Kidney (tissue), 14 donors: ENCODE measurements around the gene AGBL1. TPM values are rescaled to one million over a fixed set of nuclear protein-coding genes. Genes with fewer than 3 reads are reported as not detected.

Experiments used
- DNase-seq, 5 donors: peaks; one replicate each; pipeline ENCODE4 v3.0.0-alpha.2; 2013 to 2020
- FAIRE-seq: peaks from 2 replicates; lab custom pipeline; 2012; peaks lifted over from hg19 to GRCh38; lab: Jason Lieb, UNC
- H3K27ac ChIP-seq, 2 donors: one replicate each; pipeline ENCODE4 v1.7.0; 2013; ENCODE audit warnings: low read depth in 2 of 2, low read length in 2 of 2, inconsistent platforms in 1 of 2
- H3K27me3 ChIP-seq: one replicate; pipeline ENCODE4 v1.7.1; 2013; ENCODE audit warnings: low read length, inconsistent platforms; ENCODE audit not compliant: control insufficient read depth, insufficient read depth
- H3K36me3 ChIP-seq, 3 donors: one replicate each; pipeline versions ENCODE4 v1.7.0 to v1.7.1; 2013; ENCODE audit warnings: low read length in 3 of 3, control low read depth in 1 of 3, inconsistent platforms in 1 of 3; ENCODE audit not compliant: insufficient read depth in 3 of 3, control insufficient read depth in 2 of 3
- H3K4me1 ChIP-seq, 3 donors: one replicate each; pipeline versions ENCODE4 v1.7.0 to v1.7.1; 2013; ENCODE audit warnings: low read length in 3 of 3, inconsistent platforms in 1 of 3, low read depth in 1 of 3; ENCODE audit not compliant: control insufficient read depth in 2 of 3, insufficient read depth in 2 of 3
- H3K4me3 ChIP-seq, 3 donors: one replicate each; pipeline versions ENCODE4 v1.7.0 to v1.8.1; 2013; ENCODE audit warnings: low read length in 3 of 3, control low read depth in 1 of 3, inconsistent platforms in 1 of 3
- H3K9ac ChIP-seq, 3 donors: one replicate each; pipeline versions ENCODE4 v1.7.0 to v1.7.1; 2013; ENCODE audit warnings: low read length in 3 of 3, control low read depth in 1 of 3, inconsistent platforms in 1 of 3
- H3K9me3 ChIP-seq, 3 donors: one replicate each; pipeline versions ENCODE4 v1.7.0 to v1.7.1; 2013; ENCODE audit warnings: low read length in 3 of 3, control low read depth in 1 of 3, inconsistent platforms in 1 of 3; ENCODE audit not compliant: control insufficient read depth in 2 of 3, insufficient read depth in 1 of 3
- intact Hi-C: fragments of 100-400 bp; cut with DNase I; formaldehyde crosslinking; loops from one replicate; pipeline ENCODE4 v1.11.1; 2022
- polyA plus RNA-seq: library from polyadenylated mRNA; stranded (reverse); fragments of 350-450 nt; fragmentation: Illumina TruSeq; extraction: RNeasy Lipid Tissue Mini Kit (QIAGEN cat#74804); gene quantifications from one replicate; pipeline ENCODE4 v1.2.3, GENCODE V29; 2014; ENCODE audit warnings: low read depth, low replicate concordance; ENCODE audit not compliant: insufficient read depth
- total RNA-seq: library from RNA; stranded (reverse); fragmentation: NEBNext Ultra II Directional; extraction: Animal tissue kit (Norgen Biotek cat#: 25700); gene quantifications from one replicate; pipeline ENCODE4 v1.2.1, GENCODE V29; 2021
- TF ChIP-seq, protein P1 (sequence below): IDR thresholded peaks from 3 replicates; pipeline ENCODE4 v1.5.1; 2012; ENCODE audit warnings: mild to moderate bottlenecking, moderate library complexity, borderline replicate concordance; ENCODE audit not compliant: insufficient read depth; ENCODE audit errors: extremely low read depth
- donor health status: control.
- donor health status: control.
- donor health status: control.
- donor health status: control.
- donor health status: control.
- donor health status: DM: yes; HTN: yes; CAD: no.
- donor health status: Normal renal cell carcinoma (clear cell type).

Gene AGBL1
- total and polyA plus RNA-seq, 2 donors from 2014 or later, result not detected

DNA sequence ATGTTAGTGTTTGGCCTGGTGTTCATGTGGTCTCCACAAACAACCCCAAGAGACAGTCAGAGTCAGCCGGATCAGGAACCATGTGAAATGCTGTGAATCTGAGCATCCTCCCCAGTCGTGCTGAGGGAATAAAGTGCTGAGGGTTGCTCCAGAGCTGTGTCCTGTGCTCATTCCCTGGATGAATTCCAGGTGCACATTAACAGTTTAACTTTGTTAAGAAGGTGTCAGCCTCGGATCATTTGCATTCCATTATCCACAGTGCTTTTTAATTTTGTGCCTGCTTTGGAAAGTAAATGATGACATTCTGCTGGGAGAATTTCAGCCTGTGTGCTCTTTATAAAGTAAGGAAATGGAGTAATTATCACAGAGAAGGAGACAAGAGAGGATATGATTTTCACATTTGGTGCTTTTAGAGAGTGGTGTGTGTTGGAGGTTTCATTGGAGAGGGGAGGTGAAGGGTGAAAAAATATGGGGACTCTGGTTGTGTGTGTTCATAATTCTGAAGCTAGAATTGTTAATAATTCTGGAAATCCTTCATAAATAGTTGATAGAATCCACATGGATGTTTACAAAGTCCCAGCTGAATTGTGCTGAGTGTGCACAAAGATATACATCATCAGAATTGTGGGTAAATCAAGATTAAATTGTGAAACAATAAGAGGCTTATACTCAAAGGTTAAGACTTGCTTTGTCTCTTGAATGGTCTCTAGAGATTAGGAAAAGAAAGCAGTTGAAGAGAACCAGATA is 621.4 kb downstream of the AGBL1 start:
- H3K9me3 ChIP-seq, result no peaks in the 10 kb centered on the region
- no peak overlapping the region for H3K27ac ChIP-seq
- H3K4me1 ChIP-seq, result no peaks in the 10 kb centered on the region
- intact Hi-C loops, result no loop called here
- H3K27me3 ChIP-seq, result no peaks in the 10 kb centered on the region
- TF ChIP-seq, protein P1, sequence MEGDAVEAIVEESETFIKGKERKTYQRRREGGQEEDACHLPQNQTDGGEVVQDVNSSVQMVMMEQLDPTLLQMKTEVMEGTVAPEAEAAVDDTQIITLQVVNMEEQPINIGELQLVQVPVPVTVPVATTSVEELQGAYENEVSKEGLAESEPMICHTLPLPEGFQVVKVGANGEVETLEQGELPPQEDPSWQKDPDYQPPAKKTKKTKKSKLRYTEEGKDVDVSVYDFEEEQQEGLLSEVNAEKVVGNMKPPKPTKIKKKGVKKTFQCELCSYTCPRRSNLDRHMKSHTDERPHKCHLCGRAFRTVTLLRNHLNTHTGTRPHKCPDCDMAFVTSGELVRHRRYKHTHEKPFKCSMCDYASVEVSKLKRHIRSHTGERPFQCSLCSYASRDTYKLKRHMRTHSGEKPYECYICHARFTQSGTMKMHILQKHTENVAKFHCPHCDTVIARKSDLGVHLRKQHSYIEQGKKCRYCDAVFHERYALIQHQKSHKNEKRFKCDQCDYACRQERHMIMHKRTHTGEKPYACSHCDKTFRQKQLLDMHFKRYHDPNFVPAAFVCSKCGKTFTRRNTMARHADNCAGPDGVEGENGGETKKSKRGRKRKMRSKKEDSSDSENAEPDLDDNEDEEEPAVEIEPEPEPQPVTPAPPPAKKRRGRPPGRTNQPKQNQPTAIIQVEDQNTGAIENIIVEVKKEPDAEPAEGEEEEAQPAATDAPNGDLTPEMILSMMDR, result no peak
- no peak for DNase-seq
- FAIRE-seq, result no peak
- H3K9ac ChIP-seq, result no peak overlapping the region
- H3K4me3 ChIP-seq, result no peak overlapping the region
- H3K36me3 ChIP-seq, result no peaks in the 10 kb centered on the region

DNA sequence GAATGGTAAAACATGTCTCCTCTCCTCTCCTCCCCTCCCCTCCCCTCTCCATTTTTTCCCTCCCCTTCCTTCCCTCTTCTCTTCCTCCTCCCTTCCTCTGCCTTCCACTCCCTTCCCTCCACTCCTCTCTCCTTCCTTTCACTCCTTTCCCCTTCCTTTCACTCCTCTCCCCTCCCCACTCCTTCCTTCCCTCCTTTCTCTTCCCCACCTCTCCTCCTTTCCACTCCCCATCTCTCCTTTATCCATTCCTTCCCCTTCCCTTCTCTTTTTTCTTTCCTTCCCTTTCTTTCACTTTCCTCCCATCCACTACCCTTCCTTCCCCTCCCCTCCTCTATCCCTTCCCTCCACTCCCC is 621.9 kb downstream of the AGBL1 start:
- Histone ChIP-seq H3K36me3 (no peaks in the 10 kb centered on the region), H3K4me3 (no peak overlapping the region), H3K27ac (no peak overlapping the region), H3K4me1 (no peaks in the 10 kb centered on the region), H3K27me3 (no peaks in the 10 kb centered on the region), H3K9ac (no peak overlapping the region), H3K9me3 (no peaks in the 10 kb centered on the region)
- FAIRE-seq (no peak), DNase-seq (no peak)
- TF ChIP-seq, protein P1, result no peak
- intact Hi-C loops, result no loop called here

- no peak overlapping the region for H3K9ac ChIP-seq
- H3K9me3 ChIP-seq, result no peaks in the 10 kb centered on the region
- DNase-seq (no peak), FAIRE-seq (no peak)
- no peak overlapping the region for H3K27ac ChIP-seq
- H3K36me3 ChIP-seq, result no peaks in the 10 kb centered on the region
- intact Hi-C loops, result no loop called here
- no peaks in the 10 kb centered on the region for H3K4me1 ChIP-seq
- TF ChIP-seq, protein P1, result no peak
- no peak overlapping the region for H3K4me3 ChIP-seq
- H3K27me3 ChIP-seq, result no peaks in the 10 kb centered on the region
Observed at GRCh38 chr15:86706813-86707212, 627.1 kb downstream of the AGBL1 start.

DNA sequence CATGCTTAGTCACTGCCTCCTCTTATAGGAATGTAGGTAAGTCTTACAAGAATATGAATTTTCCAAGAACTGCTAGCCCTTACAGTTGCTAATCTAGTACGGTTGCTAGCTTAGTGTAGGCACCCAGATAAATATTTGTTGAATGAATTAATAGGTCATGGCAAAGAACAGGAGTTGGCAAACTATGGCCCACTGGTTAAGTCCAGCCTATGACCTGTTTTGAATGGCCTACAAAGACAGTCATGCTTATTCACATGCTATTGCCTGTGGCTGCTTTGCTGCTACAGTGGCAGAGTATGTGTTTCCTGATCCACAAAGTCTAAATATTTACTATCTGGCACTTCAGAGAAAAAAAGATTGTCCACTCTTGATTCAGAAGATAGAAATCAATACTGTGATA is 631.8 kb downstream of the AGBL1 start:
- DNase-seq (no peak), FAIRE-seq (no peak)
- Histone ChIP-seq H3K27me3 (no peaks in the 10 kb centered on the region), H3K9me3 (no peaks in the 10 kb centered on the region), H3K4me1 (no peaks in the 10 kb centered on the region), H3K36me3 (no peaks in the 10 kb centered on the region), H3K9ac (no peak overlapping the region), H3K4me3 (no peak overlapping the region), H3K27ac (no peak overlapping the region)
- intact Hi-C loops, result no loop called here
- TF ChIP-seq, protein P1, result no peak
